NCI-H446 (cell line): ENCODE measurements around the gene LRRC31.

ENCODE experiments used
- DNase-seq, 2 experiments: peaks; one replicate each; lab custom pipeline; 2025; lab: John Stamatoyannopoulos, UW

LRRC31 gene

GRCh38 chr3:169813278-169813677 is 56.5 kb downstream of the LRRC31 start:
- DNase-seq = no peak

GRCh38 chr3:169812332-169813235 is 57.2 kb downstream of the LRRC31 start, which contains the start of the genes LRRC34 and LRRIQ4:
TSS of gene LRRC34 (minus strand) at chr3:169812904. CDS start at chr3:169812548, 356 bp downstream.
TSS of gene LRRIQ4 (plus strand) at chr3:169812870. CDS start at chr3:169821922, 9,052 bp downstream.
- DNase-seq = peak in 1 of 2 experiments; percentile 51

GRCh38 chr3:169811631-169812331 is 58.0 kb downstream of the LRRC31 start:
- no peak for DNase-seq

GRCh38 chr3:169809230-169809795 is 60.4 kb downstream of the LRRC31 start:
- DNase-seq = no peak

- no peak for DNase-seq
These were observed 65.1 kb downstream of the LRRC31 start for GRCh38 chr3:169804681-169805080.

GRCh38 chr3:169792359-169792758 is 77.4 kb downstream of the LRRC31 start:
- no peak for DNase-seq

GRCh38 chr3:169790687-169791429 is 78.9 kb downstream of the LRRC31 start:
- no peak for DNase-seq

- DNase-seq = no peak
These were observed 79.5 kb downstream of the LRRC31 start for GRCh38 chr3:169790219-169790618.
